ENCODE data around the gene ARHGEF28. TPM values are rescaled to one million over a fixed set of nuclear protein-coding genes. Genes with fewer than 3 reads are reported as not detected.

Gene ARHGEF28
- total RNA-seq, 1 donor from 2014 or later = 0.11 TPM

DNA sequence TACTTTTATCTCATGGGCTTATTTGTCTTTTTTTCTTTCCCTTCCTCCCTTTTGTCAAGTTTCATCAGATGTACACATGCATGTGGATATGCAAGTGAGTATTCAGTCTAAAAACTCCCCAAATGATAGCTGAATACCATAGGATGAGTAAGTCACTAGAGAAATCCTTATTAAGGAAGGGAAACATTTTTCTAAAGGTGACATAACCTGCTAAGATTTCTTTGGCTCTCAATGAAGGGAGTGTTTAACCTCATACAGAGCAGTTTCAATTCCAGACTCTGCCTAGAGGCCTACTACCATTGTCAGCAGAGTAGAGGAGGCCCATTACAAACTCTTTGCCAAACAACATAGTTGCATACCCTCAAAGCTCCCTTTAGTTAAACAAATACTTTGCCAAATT is 192.4 kb downstream of the ARHGEF28 start:
- Mint-ChIP-seq H3K4me3 (no peak overlapping the region), H3K36me3 (no peaks in the 10 kb centered on the region), H3K4me1 (peaks cover 3% of the 10 kb centered on the region), H3K27me3 (ENCODE audit: insufficient read depth, low read depth) (no peaks in the 10 kb centered on the region), H3K9me3 (no peaks in the 10 kb centered on the region), H3K27ac (no peak overlapping the region)
- H3K36me3 ChIP-seq = no peaks in the 10 kb centered on the region
- H3K9me3 ChIP-seq (ENCODE audit: low read depth) = no peaks in the 10 kb centered on the region
- DNase-seq (ENCODE audit: low spot score) = no peak
- H3K4me2 ChIP-seq = no peak overlapping the region
- no peaks in the 10 kb centered on the region for H3K4me1 ChIP-seq
- H3K4me3 ChIP-seq = no peak overlapping the region
- TF ChIP-seq EZH2phosphoT487 (IDR thresholded peaks at IDR 0.05) (no peak), CTCF (IDR thresholded peaks at IDR 0.05) (no peak)
- no peak overlapping the region for H2AFZ ChIP-seq (replicated peaks)
- H4K20me1 ChIP-seq (ENCODE audit: low read depth) = no peaks in the 10 kb centered on the region
- no peak overlapping the region for H3K27ac ChIP-seq
- no peaks in the 10 kb centered on the region for H3K27me3 ChIP-seq
- H3F3A ChIP-seq (ENCODE audit: low read depth) = no peaks in the 10 kb centered on the region
- no peak overlapping the region for H3K9ac ChIP-seq
- H3K79me2 ChIP-seq (ENCODE audit: low read depth) = no peaks in the 10 kb centered on the region

DNA sequence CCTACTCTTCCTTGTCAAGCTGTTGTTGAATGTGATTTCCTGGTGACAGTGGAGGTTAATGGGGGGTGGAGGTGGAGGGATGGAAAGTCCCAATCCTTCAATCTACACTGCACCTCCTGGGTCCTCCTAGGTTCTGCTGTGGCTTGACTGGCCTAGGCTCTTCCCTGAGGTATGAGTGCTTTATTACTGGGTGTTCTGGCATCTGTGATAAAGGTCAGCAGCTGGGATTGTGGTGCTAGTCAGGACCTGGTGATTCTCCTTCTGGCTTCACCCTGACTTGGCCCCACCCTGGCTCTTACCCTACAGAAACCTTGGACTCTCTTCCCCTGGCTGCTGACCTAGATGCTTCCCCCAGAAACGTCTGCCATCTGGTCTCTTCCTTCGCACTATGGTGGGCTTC is 194.3 kb downstream of the ARHGEF28 start:
- no peaks in the 10 kb centered on the region for H3F3A ChIP-seq (ENCODE audit: low read depth)
- H3K36me3 ChIP-seq = no peaks in the 10 kb centered on the region
- peaks cover 3% of the 10 kb centered on the region for H3K4me1 Mint-ChIP-seq
- H3K79me2 ChIP-seq (ENCODE audit: low read depth) = no peaks in the 10 kb centered on the region
- no peak overlapping the region for H3K4me2 ChIP-seq
- H3K4me3 ChIP-seq = no peak overlapping the region
- no peak overlapping the region for H3K4me3 Mint-ChIP-seq
- H2AFZ ChIP-seq (replicated peaks) = no peak overlapping the region
- no peak overlapping the region for H3K27ac ChIP-seq
- no peaks in the 10 kb centered on the region for H3K27me3 Mint-ChIP-seq (ENCODE audit: insufficient read depth, low read depth)
- H3K27ac Mint-ChIP-seq = no peak overlapping the region
- no peaks in the 10 kb centered on the region for H3K9me3 Mint-ChIP-seq
- H3K9ac ChIP-seq = no peak overlapping the region
- no peaks in the 10 kb centered on the region for H4K20me1 ChIP-seq (ENCODE audit: low read depth)
- TF ChIP-seq EZH2 (IDR thresholded peaks at IDR 0.05) (no peak), EZH2phosphoT487 (IDR thresholded peaks at IDR 0.05) (no peak), CTCF (IDR thresholded peaks at IDR 0.05) (no peak)
- no peaks in the 10 kb centered on the region for H3K9me3 ChIP-seq (ENCODE audit: low read depth)
- DNase-seq (ENCODE audit: low spot score) = no peak
- no peaks in the 10 kb centered on the region for H3K36me3 Mint-ChIP-seq
- H3K4me1 ChIP-seq = no peaks in the 10 kb centered on the region
- no peaks in the 10 kb centered on the region for H3K27me3 ChIP-seq

GRCh38 chr5:73821003-73821402 is 195.0 kb downstream of the ARHGEF28 start:
- Histone ChIP-seq H3K4me2 (no peak overlapping the region), H2AFZ (replicated peaks) (no peak overlapping the region), H3K4me1 (no peaks in the 10 kb centered on the region), H3K27ac (no peak overlapping the region), H4K20me1 (ENCODE audit: low read depth) (no peaks in the 10 kb centered on the region), H3K27me3 (no peaks in the 10 kb centered on the region), H3K36me3 (no peaks in the 10 kb centered on the region), H3K4me3 (no peak overlapping the region), H3F3A (ENCODE audit: low read depth) (no peaks in the 10 kb centered on the region), H3K79me2 (ENCODE audit: low read depth) (no peaks in the 10 kb centered on the region), H3K9me3 (ENCODE audit: low read depth) (no peaks in the 10 kb centered on the region), H3K9ac (no peak overlapping the region)
- TF ChIP-seq EZH2 (IDR thresholded peaks at IDR 0.05) = no peak
- no peak for TF ChIP-seq EZH2phosphoT487 (IDR thresholded peaks at IDR 0.05)
- no peak for TF ChIP-seq CTCF (IDR thresholded peaks at IDR 0.05)
- H3K27ac Mint-ChIP-seq = no peak overlapping the region
- no peaks in the 10 kb centered on the region for H3K36me3 Mint-ChIP-seq
- H3K27me3 Mint-ChIP-seq (ENCODE audit: insufficient read depth, low read depth) = no peaks in the 10 kb centered on the region
- DNase-seq (ENCODE audit: low spot score) = no peak
- no peaks in the 10 kb centered on the region for H3K9me3 Mint-ChIP-seq
- H3K4me3 Mint-ChIP-seq = no peak overlapping the region
- H3K4me1 Mint-ChIP-seq = peaks cover 3% of the 10 kb centered on the region
